K562 (cell line): ENCODE data around the gene SLC1A7. TPM values are rescaled to one million over a fixed set of nuclear protein-coding genes. Genes with fewer than 3 reads are reported as not detected.

Experiments used
- ARID1B ChIP-seq: fragments of 450-650 bp; IDR thresholded peaks from 2 replicates; pipeline ENCODE4 v1.6.1; 2016; ENCODE audit warnings: antibody characterized with exemption, mild to moderate bottlenecking, inconsistent platforms
- ATF1 ChIP-seq, 2 experiments: fragments of 450-650 bp in 1 of 2; IDR thresholded peaks; 2 replicates each; pipeline ENCODE4 v1.6.1; 2016; ENCODE audit warnings: missing compliant biosample characterization in 1 of 2, missing genetic modification characterization in 1 of 2
- C11orf30 ChIP-seq: fragments of 450-650 bp; IDR thresholded peaks from 2 replicates; pipeline ENCODE4 v1.6.1; 2016; ENCODE audit warnings: low read depth, mild to moderate bottlenecking
- CBFA2T3 ChIP-seq: fragments of 450-650 bp; IDR thresholded peaks from 2 replicates; pipeline ENCODE4 v1.6.1; 2017
- CCNT2 ChIP-seq: IDR thresholded peaks from 2 replicates; pipeline ENCODE4 v1.6.1; 2011; ENCODE audit warnings: borderline replicate concordance, low read depth, mild to moderate bottlenecking, moderate library complexity, mixed read lengths, low read length; ENCODE audit not compliant: insufficient read length; ENCODE audit errors: extremely low read depth
- CEBPB ChIP-seq: fragments of 450-650 bp; IDR thresholded peaks from 2 replicates; pipeline ENCODE4 v1.6.1; 2016; ENCODE audit warnings: missing genetic modification characterization, missing compliant biosample characterization
- ELF1 ChIP-seq: fragments of 200-800 bp; sonication (Bioruptor generic); IDR thresholded peaks from 2 replicates; pipeline ENCODE4 v1.6.1; 2016; ENCODE audit warnings: missing genetic modification characterization, missing compliant biosample characterization
- ETV1 ChIP-seq: fragments of 450-650 bp; conservative IDR thresholded peaks from 2 replicates; pipeline ENCODE4 v1.6.1; 2016; ENCODE audit warnings: missing genetic modification characterization, control low read depth, low read depth, missing compliant biosample characterization
- FOXJ3 ChIP-seq: sonication (generic); formaldehyde crosslinking; IDR thresholded peaks from 2 replicates; pipeline ENCODE4 v1.4.0; 2020; ENCODE audit warnings: mild to moderate bottlenecking, missing genetic modification reagents
- HNRNPH1 ChIP-seq: fragments of 200-400 bp; formaldehyde crosslinking; optimal IDR thresholded peaks from 2 replicates; pipeline ENCODE3; 2017; ENCODE audit warnings: low read depth, mild to moderate bottlenecking, low read length, moderate library complexity
- L3MBTL2 ChIP-seq: fragments of 450-650 bp; IDR thresholded peaks from 2 replicates; pipeline ENCODE4 v1.6.1; 2016; ENCODE audit warnings: mild to moderate bottlenecking, moderate library complexity
- NFRKB ChIP-seq: fragments of 450-650 bp; IDR thresholded peaks from 2 replicates; pipeline ENCODE4 v1.6.1; 2016; ENCODE audit warnings: low read depth
- RCOR1 ChIP-seq, 2 experiments: IDR thresholded peaks; 2 replicates each; pipeline ENCODE4 v1.6.1; 2012; ENCODE audit warnings: low read depth in 2 of 2, low read length in 2 of 2, borderline replicate concordance in 1 of 2, improper control_type of control experiment in 1 of 2
- SMARCA4 ChIP-seq: fragments of 450-650 bp; IDR thresholded peaks from 2 replicates; pipeline ENCODE4 v1.6.1; 2016
- SMARCE1 ChIP-seq: fragments of 450-650 bp; IDR thresholded peaks from 2 replicates; pipeline ENCODE4 v1.7.1; 2016; ENCODE audit warnings: mild to moderate bottlenecking
- SREBF1 ChIP-seq: fragments of 150-350 bp; IDR thresholded peaks from 2 replicates; pipeline ENCODE4 v1.6.1; 2014; ENCODE audit warnings: antibody characterized with exemption, low read depth, low read length, borderline replicate concordance
- ZNF12 ChIP-seq: sonication (generic); formaldehyde crosslinking; IDR thresholded peaks from 2 replicates; pipeline ENCODE4 v1.4.0; 2020; ENCODE audit warnings: mild to moderate bottlenecking, missing genetic modification reagents
- ZNF263 ChIP-seq: sonication (generic); formaldehyde crosslinking; IDR thresholded peaks from 2 replicates; pipeline ENCODE4 v1.8.0; 2022; ENCODE audit warnings: mild to moderate bottlenecking, missing genetic modification reagents, borderline replicate concordance
- ZNF75A ChIP-seq: fragments of 450-650 bp; formaldehyde crosslinking; IDR thresholded peaks from 2 replicates; pipeline ENCODE4 v1.4.0; 2020; ENCODE audit warnings: mild to moderate bottlenecking
- polyA plus RNA-seq, 8 experiments: library from polyadenylated mRNA; depleted of rRNA in 4 of 8; stranded (reverse) in 5 of 8; unstranded in 3 of 8; fragments of >200 nt; fragmentation: Nextera tagmentation in 2 of 8; fragmentation: Illumina TruSeq in 1 of 8; extraction: Ambion mirVana in 2 of 8; extraction: Trizol in 1 of 8; gene quantifications; 2 replicates each; pipeline versions ENCODE4 v1.2.1 to v1.2.3, GENCODE V29; 2011 to 2014; ENCODE audit warnings: inconsistent platforms in 1 of 8, missing spikeins in 1 of 8
- total RNA-seq, 7 experiments: library from RNA; depleted of rRNA in 6 of 7; stranded (reverse); fragments of >200 nt in 6 of 7; fragmentation: Illumina TruSeq in 2 of 7; extraction: Trizol in 2 of 7; gene quantifications; 2 replicates each; pipeline versions ENCODE4 v1.2.1 to v1.2.3, GENCODE V29; 2011 to 2021; ENCODE audit warnings: low replicate concordance in 1 of 7

The SLC1A7 gene
- total and polyA plus RNA-seq, 9 of the 15 experiments (the other 6 are each of a cell fraction or from before 2014, with no cell fraction given) = 0.07 TPM; not detected in 8

DNA sequence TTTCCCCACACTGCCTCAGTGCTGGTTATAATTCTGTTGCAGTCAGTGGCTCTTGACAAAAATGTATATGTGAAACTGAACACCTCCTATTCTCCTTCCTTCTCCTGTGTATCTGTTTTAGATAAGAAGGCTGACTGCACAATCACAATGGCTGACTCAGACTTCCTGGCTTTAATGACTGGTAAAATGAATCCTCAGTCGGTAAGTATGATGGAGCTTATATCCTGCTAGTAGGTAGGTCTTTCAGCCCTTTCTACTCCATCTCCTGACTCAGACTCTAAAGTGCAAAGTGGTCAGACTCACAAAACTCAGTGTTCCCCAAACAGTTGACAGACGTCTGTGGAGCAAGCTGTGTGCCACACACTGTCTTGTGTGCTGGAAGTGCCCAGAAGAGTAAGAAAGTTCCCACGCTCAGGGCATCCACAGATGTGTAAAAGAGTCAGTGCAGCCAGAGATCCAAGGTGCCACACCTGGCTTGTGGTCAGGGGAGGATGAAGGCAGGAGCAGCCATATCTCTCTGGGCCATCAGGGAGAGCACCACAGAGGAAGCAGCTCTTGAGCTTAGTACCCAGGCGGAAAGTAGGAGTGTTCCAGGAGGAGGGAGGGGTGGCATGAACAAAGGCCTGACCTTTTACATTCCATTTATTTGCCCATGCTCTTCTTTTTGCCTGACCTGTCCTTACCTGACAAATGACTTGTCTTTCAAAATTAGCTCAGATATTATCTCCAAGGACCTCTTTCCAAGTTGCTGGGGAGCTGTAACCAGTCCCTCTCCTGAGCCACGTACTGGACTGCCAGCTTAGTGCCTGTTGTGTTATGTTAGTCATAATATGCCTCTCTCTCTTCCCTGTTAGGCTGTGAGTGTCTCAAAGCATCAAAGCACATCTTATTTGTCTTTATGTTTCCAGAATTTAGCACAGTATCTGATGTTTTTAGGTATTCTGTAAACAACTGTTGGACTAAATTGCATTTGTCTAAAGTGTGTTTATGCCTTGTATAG lies 94.4 kb downstream of the SLC1A7 start (continued):
- TF ChIP-seq ATF1 (CRISPR knock-in tag; IDR thresholded peaks at IDR 0.05) = no peak
- 0 out of 2 replicates have a peak, but pooled peaks have one; percentile 11 for TF ChIP-seq ATF1 (tag; IDR thresholded peaks at IDR 0.05)
- 0 out of 2 replicates have a peak, but pooled peaks have one; percentile 29 for TF ChIP-seq ZNF12 (CRISPR knock-in tag)
- TF ChIP-seq RCOR1 (IDR thresholded peaks at IDR 0.05; ENCODE audit: borderline replicate concordance in 1 of 2, low read depth in 2 of 2, low read length in 2 of 2) = peak in 1 of 2 experiments; percentile 82; a peak in 1 of 4 replicates
- TF ChIP-seq L3MBTL2 = no peak
- TF ChIP-seq CCNT2 = peak; percentile 23
- TF ChIP-seq ZNF263 (CRISPR knock-in tag) = peak; percentile 50; the same call in 1 of the 2 replicates
- peak; percentile 79 for TF ChIP-seq SMARCA4
- peak; percentile 42; the same call in 1 of the 2 replicates for TF ChIP-seq CBFA2T3
- peak; percentile 81 for TF ChIP-seq SMARCE1
- TF ChIP-seq ELF1 = peak; percentile 59
- peak; percentile 86 for TF ChIP-seq C11orf30
- peak; percentile 76 for TF ChIP-seq ARID1B
- peak; percentile 39; the same call in 1 of the 2 replicates for TF ChIP-seq ETV1 (tag)
- no peak for TF ChIP-seq HNRNPH1
- TF ChIP-seq FOXJ3 (CRISPR knock-in tag) = 0 out of 2 replicates have a peak, but pooled peaks have one; percentile 31
- 0 out of 2 replicates have a peak, but pooled peaks have one; percentile 44 for TF ChIP-seq NFRKB
- no peak for TF ChIP-seq ZNF75A
- TF ChIP-seq CEBPB = peak; percentile 51
- TF ChIP-seq SREBF1 = no peak
